Measurements from ENCODE around the gene ERC2. TPM values are rescaled to one million over a fixed set of nuclear protein-coding genes. Genes with fewer than 3 reads are reported as not detected.

Gene ERC2
- total RNA-seq, 1 donor from 2014 or later, result 1.5 TPM

DNA sequence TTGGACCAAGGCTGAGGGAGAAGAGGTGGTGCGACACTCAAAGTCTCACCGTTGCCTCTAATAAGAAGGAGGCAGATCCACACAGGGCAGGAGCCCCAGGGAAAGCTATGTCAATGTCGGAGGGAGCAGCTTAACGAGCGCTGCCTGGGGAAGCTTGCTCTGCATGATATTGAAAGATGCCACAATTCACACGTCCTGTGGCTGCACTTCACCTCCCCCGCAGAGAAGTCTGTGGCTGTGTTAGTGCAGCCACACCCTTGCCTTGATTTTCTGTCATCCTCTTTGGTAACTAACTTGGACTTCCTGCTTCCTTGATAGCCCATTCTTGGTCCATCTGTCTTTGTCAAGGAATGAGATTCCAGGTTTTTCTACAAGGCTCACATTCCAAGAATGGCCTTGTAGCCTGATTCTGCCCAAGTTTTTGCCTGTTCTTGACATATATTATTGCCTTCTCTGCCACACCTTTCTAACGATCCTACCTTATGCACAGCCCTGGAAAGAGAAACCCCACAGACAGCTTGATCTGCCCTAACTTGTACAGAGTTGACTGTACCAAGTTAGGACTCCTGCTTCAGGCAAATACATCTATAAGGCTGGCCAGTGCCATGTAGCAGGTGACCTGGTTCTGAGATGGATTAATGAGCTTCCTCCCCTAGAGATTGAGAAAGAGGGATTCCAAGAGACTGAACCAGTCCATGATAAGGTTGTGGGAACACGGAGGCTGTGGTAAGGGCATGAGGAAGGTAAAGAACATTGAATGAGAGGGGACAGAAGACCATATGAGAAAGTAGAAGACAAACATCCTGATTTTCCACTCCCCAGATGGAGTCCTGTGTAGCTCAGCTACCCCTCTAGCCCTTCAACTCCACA is 828.1 kb downstream of the ERC2 start:
- H3K27ac ChIP-seq, result no peak overlapping the region
- H3K4me1 ChIP-seq, result no peaks in the 10 kb centered on the region
- no peak overlapping the region for H3K4me3 ChIP-seq
- H3K9me3 ChIP-seq, result no peaks in the 10 kb centered on the region
- ATAC-seq, result peak in 1 of 2 donors; percentile 64
- H3K36me3 ChIP-seq, result no peaks in the 10 kb centered on the region
- no peaks in the 10 kb centered on the region for H3K27me3 ChIP-seq (ENCODE audit: low read depth)
- no peak for TF ChIP-seq CTCF (IDR thresholded peaks at IDR 0.05)
- no peak for DNase-seq
- intact Hi-C loops (cut with DNase I), result no loop called here

DNA sequence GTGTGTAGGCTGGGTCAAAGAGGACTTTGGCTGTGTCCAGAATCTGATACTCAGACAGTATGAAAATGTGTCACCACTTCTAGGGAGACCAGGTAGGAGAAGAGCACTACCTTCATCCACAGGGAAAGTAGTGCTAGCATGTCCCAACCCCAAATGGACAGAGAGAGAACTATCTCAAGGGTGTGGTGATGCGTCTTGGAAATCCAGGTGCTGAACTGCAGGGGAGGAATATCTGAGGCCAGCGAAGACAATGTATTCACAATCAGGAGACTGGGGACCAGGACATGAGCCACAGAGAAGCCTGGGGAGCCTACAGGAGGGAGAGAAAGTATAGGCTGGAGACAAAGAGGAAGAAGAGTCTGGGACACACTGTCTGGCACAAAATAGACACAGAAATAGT is 829.1 kb downstream of the ERC2 start:
- DNase-seq (no peak), ATAC-seq (no peak)
- Histone ChIP-seq H3K4me3 (no peak overlapping the region), H3K27ac (no peak overlapping the region), H3K4me1 (no peaks in the 10 kb centered on the region), H3K36me3 (no peaks in the 10 kb centered on the region), H3K9me3 (no peaks in the 10 kb centered on the region), H3K27me3 (ENCODE audit: low read depth) (no peaks in the 10 kb centered on the region)
- intact Hi-C loops (cut with DNase I), result no loop called here
- no peak for TF ChIP-seq CTCF (IDR thresholded peaks at IDR 0.05)

DNA sequence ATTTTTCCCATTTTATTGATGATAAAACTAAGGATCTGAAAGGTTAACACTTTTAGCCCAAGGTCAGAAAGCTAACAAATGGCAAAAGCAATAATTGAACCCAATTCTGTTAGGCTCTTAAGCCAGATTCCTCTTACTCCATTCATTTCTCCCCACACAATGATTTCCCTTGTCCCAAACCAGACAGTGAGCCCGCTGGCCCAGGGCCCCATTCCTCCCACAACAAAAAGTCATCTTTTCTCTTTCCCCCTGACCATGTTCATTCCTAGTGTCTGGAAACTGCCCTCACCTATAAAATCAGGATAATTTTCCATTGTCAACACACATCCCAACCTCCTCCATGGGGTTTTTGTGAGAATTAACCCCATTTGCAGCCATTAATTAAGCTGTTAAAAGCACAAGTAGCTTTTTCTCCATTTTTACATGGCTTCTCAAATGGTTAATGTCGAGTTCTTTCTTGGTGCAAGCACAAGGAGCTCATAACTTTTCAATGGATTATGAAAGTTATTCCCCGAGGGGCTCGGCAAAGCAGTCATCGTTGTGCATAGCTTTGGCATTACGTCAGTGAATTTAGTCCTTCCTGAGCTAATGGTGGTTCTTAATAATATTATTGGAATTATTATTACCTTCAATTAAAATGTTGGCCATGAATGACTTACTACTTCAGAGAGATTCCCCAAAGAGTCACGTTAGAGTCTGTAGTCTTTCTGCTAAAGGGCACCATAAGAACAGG is 830.2 kb downstream of the ERC2 start:
- H3K36me3 ChIP-seq, result no peaks in the 10 kb centered on the region
- intact Hi-C loops (cut with DNase I), result no loop called here
- no peaks in the 10 kb centered on the region for H3K9me3 ChIP-seq
- H3K27me3 ChIP-seq (ENCODE audit: low read depth), result no peaks in the 10 kb centered on the region
- DNase-seq (no peak), ATAC-seq (no peak)
- no peak overlapping the region for H3K4me3 ChIP-seq
- no peak for TF ChIP-seq CTCF (IDR thresholded peaks at IDR 0.05)
- H3K27ac ChIP-seq, result no peak overlapping the region
- H3K4me1 ChIP-seq, result no peaks in the 10 kb centered on the region

- intact Hi-C loops (cut with DNase I), result no loop called here
- H3K4me3 ChIP-seq, result no peak overlapping the region
- no peak overlapping the region for H3K27ac ChIP-seq
- no peaks in the 10 kb centered on the region for H3K4me1 ChIP-seq
- H3K36me3 ChIP-seq, result no peaks in the 10 kb centered on the region
- H3K9me3 ChIP-seq, result no peaks in the 10 kb centered on the region
- ATAC-seq (no peak), DNase-seq (no peak)
- no peaks in the 10 kb centered on the region for H3K27me3 ChIP-seq (ENCODE audit: low read depth)
- no peak for TF ChIP-seq CTCF (IDR thresholded peaks at IDR 0.05)
Observed at GRCh38 chr3:55636300-55637195, 831.7 kb downstream of the ERC2 start.

- ATAC-seq (no peak), DNase-seq (no peak)
- Histone ChIP-seq H3K36me3 (no peaks in the 10 kb centered on the region), H3K27ac (no peak overlapping the region), H3K27me3 (ENCODE audit: low read depth) (no peaks in the 10 kb centered on the region), H3K4me3 (no peak overlapping the region), H3K4me1 (no peaks in the 10 kb centered on the region), H3K9me3 (no peaks in the 10 kb centered on the region)
- TF ChIP-seq CTCF (IDR thresholded peaks at IDR 0.05), result no peak
- intact Hi-C loops (cut with DNase I), result no loop called here
Observed at GRCh38 chr3:55634345-55634744, 833.9 kb downstream of the ERC2 start.

Measured in lower lobe of right lung (tissue), 2 donors.